IPS-NIHi7 (cell line): ENCODE results near the gene CHST11.

Source experiments
- DNase-seq: peaks from one replicate; pipeline ENCODE4 v3.0.0; 2012; ENCODE audit warnings: mixed read lengths; ENCODE audit errors: extremely low spot score

CHST11 gene

DNA sequence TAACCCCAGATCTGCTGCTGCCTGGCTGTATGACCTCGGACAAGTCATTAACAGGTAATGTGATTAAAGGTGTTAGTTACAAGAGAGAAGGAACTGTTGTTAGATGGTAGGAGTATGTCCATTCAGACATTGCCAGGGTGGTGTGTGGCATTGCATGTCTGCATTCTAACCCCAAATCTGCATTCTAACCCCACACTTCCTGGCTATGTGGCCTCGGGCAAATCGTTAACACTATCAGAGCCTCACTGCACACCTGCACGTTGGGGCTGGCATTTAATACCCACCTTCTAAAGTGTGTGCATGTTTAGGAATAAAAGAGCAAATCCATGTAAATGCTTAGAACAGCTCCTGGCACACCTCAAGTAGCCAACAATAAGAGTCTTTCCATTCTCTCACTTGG is 46.4 kb downstream of the CHST11 start:
- no peak for DNase-seq

GRCh38 chr12:104504146-104504545 is 47.4 kb downstream of the CHST11 start:
- DNase-seq = no peak

DNA sequence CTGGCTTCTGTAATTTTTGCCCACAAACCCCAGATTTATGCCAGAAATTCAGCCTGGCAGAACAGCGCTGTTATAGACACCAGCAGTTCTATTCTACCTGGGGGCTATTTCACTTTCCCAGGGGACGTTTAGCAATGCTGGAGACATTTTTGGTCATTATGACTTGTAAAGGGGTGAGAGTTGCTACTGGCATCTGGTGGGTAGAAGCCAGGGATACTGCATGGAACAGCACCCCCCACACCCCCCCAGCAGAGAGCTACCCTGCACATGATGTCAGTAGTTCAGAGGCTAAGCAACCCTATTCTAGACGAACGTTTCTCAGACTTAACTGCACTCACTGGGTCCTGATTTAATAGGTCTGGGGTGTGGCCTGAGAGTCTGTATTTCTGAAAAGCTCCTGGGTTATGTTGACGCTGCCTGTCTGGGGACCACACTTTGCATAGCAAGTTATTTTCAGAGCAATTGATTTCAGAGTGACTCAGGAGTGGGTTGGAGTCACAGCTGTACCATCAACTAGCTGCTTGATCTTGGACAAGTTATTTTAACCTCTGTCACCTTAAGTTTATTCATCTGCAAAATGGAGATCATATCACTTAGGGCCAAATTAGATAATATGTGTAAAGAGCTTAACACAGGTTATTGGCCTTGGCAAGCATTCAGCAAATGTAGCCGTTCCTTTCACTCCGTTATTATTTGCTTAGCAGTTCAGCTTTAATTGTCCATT is 48.5 kb downstream of the CHST11 start:
- no peak for DNase-seq

- DNase-seq = peak; percentile 55
These were observed 50.1 kb downstream of the CHST11 start for GRCh38 chr12:104506676-104507401.

DNA sequence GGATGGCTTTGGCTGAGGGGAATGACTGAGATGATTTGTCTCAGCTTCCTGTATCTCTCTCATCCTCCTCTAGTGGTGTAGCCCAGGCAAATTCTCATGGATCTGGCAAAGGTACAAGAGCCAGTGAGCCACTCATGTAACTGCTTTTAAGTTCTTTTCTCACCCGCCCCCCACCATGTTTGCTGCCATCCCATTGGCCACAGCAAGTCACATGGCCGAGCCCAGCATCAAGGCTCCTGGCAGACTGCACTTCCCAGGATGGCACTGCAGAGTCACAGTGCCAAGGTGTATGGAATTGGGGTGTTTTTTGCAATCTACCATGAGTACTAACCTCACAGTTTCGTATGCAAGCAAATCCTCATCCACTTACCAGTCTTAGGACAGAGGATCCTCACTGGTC is 50.9 kb downstream of the CHST11 start:
- peak; percentile 23 for DNase-seq

- DNase-seq = no peak
These were observed 52.2 kb downstream of the CHST11 start for GRCh38 chr12:104508752-104509446.

- DNase-seq = no peak
These were observed 53.6 kb downstream of the CHST11 start for GRCh38 chr12:104510145-104510872.

DNA sequence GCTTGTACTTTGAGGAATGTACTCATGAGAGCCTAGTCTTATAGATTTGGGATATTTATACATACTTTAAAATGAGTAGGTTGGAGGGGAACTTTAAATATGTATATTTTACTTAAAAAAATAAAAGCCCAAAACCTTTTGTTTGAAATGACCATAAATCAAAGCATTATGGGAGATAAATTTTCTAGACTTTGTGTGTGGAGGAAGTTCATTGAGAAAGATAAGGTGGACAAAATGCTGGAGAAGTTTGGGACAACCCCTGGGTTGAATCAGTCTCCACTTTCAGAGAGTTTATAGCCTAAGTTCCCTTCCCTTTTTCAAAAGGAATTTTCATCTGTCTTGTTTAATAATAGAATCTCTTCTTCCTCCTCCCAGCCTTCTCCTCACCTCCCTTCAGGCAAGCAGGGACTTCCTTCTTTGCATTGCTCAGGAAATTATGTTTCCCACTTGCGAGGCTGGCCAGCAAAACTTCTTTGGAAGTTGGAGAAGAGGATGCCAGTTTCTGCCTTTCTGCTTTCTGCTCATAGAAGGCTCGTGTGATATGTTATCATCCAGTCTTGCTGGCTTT is 54.2 kb downstream of the CHST11 start:
- DNase-seq = no peak

DNA sequence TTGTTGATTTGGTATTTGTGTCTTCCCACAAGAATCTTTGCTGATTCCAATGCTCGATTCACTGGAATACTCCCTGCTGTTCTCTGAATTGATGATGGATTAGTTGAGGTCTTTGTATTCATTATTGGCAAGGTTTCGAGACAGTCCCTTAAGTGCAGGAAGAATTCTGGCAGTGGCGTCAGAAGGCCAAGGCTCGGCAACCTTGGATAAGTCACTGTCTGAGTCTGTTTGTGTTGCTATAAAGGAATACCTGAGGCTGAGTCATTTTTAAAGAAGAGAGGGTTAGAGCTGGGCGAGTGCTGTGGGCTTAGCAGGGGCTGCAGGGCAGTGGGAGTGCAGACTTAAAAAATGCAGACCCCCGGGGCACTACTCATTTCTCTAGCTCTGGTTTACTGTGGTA is 56.9 kb downstream of the CHST11 start:
- DNase-seq = no peak

- no peak for DNase-seq
These were observed 57.5 kb downstream of the CHST11 start for GRCh38 chr12:104514092-104514810.

DNA sequence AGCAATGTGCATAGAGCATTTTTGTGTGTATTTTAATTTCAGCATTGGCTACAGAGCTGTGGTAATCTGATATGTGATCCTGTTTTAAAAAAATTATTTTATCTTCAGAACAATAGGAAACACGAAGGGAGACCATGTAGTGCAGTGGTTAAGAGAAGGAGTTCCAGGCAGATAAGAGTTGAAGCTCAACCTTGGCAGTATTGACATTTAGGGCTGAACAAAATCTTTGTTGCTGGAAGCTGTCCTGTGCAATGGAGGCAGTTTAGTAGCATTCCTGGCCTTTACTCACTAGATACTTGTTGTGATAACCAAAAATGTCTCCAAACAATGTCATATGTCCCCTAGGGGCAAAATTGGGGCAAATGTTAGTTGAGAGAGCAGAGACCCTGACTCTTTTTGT is 59.2 kb downstream of the CHST11 start:
- DNase-seq = no peak

DNA sequence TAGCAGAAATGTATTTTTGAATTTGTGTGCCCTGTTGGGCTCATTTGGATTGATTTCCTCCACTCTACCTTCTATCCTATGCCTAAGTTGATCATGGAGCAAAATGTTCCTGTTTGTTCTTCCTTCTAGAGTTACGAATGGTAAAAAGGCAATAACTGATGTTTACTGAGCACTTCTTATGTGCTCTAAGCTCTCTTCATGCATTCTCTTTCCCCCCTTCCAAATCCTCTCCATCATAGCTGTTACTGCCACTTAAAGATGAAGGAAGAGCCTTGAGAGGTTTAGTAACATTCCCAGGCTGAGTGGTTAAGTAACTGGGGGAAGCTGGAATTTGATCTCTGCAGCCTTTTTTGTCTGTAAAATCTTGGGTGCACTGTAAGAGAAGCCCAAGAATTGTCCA is 60.1 kb downstream of the CHST11 start:
- DNase-seq = no peak

- no peak for DNase-seq
These were observed 61.1 kb downstream of the CHST11 start for GRCh38 chr12:104517880-104518279.

DNA sequence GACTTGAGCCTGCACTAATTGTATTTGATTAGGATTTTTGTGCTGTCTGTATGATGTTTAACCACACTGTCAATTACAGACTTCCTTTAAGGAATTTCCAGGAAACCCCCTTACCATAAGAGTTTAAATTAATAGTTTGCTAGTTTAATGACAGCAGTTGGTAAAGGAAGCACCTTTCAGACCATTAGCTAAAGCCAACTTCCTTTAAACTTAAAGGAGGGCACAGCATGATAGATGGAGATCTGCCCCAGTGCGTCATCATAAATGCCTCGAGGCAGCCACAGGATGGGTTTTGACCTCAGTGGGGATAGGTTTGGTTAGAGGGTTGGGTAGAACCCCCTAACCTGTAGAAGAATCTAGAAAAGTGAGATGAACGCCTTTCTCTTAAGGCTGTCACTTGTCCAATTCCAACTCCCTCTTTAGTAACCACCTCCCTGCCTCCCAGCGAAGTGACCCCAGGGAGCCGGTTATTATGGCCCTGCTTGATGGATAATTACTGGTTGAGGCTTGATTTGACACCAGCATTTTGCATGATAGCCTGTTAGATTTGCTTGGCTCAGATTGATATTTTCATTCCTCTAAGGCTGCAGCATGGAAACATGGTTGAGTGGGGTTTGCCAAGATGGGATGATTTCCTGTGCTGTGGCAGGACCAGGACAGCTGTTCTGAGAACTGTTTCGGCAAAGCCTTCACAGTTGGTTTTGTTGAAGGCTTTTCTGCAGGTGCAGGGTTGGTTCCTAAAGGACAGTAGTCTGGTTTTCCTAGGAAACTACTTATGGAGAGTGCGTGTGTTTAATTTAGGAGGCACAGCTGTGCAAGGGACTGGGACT is 62.7 kb downstream of the CHST11 start:
- no peak for DNase-seq

GRCh38 chr12:104520242-104520900 is 63.6 kb downstream of the CHST11 start:
- peak; percentile 26 for DNase-seq

GRCh38 chr12:104521731-104522130 is 65.0 kb downstream of the CHST11 start:
- DNase-seq = no peak

DNA sequence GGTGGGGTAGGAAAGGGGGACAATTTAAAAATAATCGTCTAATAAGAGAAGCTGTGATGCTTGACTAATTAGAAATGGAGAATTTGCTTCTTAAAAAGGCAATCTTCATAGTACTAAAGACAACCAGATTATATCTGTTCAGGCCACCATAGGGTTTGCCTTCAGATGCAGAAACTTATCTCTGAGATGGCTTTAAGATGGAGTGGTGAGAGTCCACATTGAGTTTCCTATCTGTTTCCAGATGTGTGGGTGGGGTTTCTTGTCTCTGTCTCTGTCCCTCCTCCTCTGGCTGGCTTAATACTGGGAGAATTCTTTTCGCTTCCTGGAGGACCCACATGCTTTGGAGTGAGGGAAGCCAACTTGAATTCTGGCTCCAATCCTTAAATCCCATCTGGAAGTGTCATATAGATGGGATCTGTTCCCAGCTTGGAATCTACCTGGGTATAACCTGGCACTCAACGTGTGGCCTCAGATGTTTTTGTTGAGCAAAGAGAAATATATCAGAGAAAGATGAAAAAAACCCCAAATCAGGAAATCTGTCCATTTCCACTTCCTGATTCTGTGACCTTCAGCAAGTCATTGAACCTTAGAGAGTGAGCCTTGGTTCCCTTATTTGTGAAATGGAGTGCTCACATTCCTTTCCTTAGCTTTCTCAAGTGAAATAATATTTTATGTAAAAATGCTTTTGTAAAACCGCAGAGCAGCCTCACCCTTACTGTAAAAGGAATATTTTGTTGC is 66.4 kb downstream of the CHST11 start:
- no peak for DNase-seq

GRCh38 chr12:104524034-104524832 is 67.5 kb downstream of the CHST11 start:
- no peak for DNase-seq
